ENCODE results near the gene TAS2R41.

DNA sequence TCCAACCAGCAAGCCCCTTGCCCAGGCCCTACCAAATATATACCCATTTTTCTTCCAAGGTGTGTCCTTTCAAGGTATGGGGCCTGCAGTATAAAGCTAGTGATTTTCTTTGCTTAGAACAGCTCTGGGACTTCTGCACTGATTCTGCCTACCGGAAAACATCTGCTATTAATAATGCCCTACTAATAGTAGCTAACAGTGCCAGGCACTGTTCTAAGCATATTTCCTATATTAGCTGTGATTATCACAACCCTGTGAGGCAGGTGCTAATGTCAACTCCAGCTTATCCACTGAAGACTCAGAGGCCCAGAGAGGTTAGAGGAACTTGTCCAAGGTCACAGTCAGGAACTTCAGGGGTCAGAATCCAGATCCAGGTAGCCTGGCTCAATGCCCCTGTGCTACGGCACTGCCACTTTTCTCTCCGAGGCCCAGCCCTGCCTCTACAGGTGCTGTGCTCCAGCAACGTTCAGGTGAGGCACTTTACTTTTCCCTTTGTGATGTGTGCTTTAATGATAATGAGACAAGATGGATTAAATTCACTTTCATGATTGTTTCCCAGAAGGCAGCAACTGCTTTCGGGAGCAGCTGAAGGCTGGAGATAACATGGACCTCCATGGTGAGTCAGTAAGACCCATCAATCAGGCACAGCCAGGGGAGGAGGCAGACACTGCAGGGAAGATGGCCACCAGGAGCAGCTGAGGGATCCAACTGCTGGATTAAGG, 26.7 kb downstream of the TAS2R41 start:
- TF ChIP-seq, protein P1, sequence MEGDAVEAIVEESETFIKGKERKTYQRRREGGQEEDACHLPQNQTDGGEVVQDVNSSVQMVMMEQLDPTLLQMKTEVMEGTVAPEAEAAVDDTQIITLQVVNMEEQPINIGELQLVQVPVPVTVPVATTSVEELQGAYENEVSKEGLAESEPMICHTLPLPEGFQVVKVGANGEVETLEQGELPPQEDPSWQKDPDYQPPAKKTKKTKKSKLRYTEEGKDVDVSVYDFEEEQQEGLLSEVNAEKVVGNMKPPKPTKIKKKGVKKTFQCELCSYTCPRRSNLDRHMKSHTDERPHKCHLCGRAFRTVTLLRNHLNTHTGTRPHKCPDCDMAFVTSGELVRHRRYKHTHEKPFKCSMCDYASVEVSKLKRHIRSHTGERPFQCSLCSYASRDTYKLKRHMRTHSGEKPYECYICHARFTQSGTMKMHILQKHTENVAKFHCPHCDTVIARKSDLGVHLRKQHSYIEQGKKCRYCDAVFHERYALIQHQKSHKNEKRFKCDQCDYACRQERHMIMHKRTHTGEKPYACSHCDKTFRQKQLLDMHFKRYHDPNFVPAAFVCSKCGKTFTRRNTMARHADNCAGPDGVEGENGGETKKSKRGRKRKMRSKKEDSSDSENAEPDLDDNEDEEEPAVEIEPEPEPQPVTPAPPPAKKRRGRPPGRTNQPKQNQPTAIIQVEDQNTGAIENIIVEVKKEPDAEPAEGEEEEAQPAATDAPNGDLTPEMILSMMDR (IDR thresholded peaks at IDR 0.05; ENCODE audit: low read depth, low read length, poor library complexity, severe bottlenecking), result no peak
- TF ChIP-seq EZH2phosphoT487 (IDR thresholded peaks at IDR 0.05; ENCODE audit: borderline replicate concordance, low read length), result no peak
